ENCODE results near the gene VPREB1. TPM values are rescaled to one million over a fixed set of nuclear protein-coding genes. Genes with fewer than 3 reads are reported as not detected.
"Not testable (repeated sequence)": the region's sequence is repeated elsewhere in the genome, so short reads cannot be mapped to it uniquely, and the experiment has no call there.

The VPREB1 gene
- total RNA-seq, 1 donor from 2014 or later: not detected

- not testable (repeated sequence) for H3K9me3 ChIP-seq (ENCODE audit: low read depth); H3K27ac Mint-ChIP-seq; H2AFZ ChIP-seq (replicated peaks); H3K36me3 ChIP-seq; H3K9me3 Mint-ChIP-seq; H3K27ac ChIP-seq; H3K4me3 ChIP-seq; H3K27me3 Mint-ChIP-seq (ENCODE audit: insufficient read depth, low read depth); H3K36me3 Mint-ChIP-seq; DNase-seq (ENCODE audit: low spot score); H3F3A ChIP-seq (ENCODE audit: low read depth); H3K4me3 Mint-ChIP-seq; H3K4me1 ChIP-seq; H3K27me3 ChIP-seq; H3K4me1 Mint-ChIP-seq; H3K9ac ChIP-seq; H3K4me2 ChIP-seq
- H3K79me2 ChIP-seq (ENCODE audit: low read depth): peaks cover 19% of the 10 kb centered on the region
- H4K20me1 ChIP-seq (ENCODE audit: low read depth): peaks cover 15% of the 10 kb centered on the region
These were observed 50.1 kb downstream of the VPREB1 start for GRCh38 chr22:22294641-22295040.

All from neural progenitor cell (in vitro differentiated cells).